Frontal cortex (tissue), 4 donors: ENCODE data around the gene KCNJ2. TPM values are rescaled to one million over a fixed set of nuclear protein-coding genes. Genes with fewer than 3 reads are reported as not detected.

Experiments
- DNase-seq, 2 donors: peaks; one replicate each; pipeline ENCODE4 v3.0.0; 2012; ENCODE audit warnings: low spot score in 2 of 2
- FAIRE-seq: peaks from 2 replicates; lab custom pipeline; 2012; peaks lifted over from hg19 to GRCh38; lab: Jason Lieb, UNC
- total RNA-seq: library from RNA; depleted of rRNA; stranded (reverse); fragments of >200 nt; gene quantifications from one replicate; pipeline ENCODE4 v1.2.3, GENCODE V29; 2014
- donor health status: control.
- donor health status: control.
- donor health status: control.

The KCNJ2 gene
- total RNA-seq, 1 donor from 2014 or later, result 13.5 TPM

DNA sequence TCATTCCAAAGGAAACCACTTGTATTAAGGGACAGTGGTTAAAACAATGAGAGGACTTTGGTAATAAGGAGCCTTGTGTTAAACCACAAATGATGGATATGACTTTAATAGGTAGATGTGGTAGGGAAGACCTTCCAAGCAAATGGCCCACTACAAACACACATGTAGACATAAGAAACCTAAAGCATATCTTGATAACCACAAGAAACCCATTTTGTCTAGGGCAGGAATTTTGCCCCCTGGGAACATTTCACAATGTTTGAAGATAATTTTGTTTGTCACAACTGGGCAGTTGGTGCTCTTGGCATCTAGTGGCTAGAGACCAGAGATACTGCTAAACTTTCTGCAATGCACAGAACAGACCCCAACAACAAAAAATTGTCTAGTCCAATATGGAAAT, 25.8 kb downstream of the KCNJ2 start:
- DNase-seq (no peak), FAIRE-seq (no peak)

DNA sequence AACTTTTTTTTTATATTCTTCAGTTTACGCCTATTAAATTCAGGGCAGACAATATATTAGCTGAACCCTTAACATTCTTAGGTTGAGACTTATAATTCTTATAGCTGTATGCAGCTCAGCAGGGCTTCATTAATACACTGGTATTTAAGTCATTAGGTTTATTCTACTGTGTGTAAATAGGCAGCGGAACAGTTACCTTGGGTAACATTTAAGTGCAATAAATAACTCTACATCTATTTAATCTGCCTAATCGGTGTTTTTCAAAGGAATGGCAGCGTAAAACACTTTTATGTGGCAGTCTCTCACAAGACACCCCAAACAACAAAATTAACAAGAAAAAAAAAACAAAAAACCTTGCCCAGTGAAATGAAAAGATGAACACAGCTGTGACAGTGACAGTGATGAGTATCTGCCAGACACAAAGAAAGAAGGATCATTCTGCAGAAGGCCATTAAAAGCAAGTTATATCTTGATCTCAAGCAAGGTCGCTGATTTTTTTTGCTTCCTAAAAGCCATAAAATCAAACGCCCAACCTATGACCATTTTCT, 32.6 kb downstream of the KCNJ2 start:
- no peak for DNase-seq
- no peak for FAIRE-seq

- FAIRE-seq, result no peak
These were observed 33.5 kb downstream of the KCNJ2 start for GRCh38 chr17:70202840-70203239.

DNA sequence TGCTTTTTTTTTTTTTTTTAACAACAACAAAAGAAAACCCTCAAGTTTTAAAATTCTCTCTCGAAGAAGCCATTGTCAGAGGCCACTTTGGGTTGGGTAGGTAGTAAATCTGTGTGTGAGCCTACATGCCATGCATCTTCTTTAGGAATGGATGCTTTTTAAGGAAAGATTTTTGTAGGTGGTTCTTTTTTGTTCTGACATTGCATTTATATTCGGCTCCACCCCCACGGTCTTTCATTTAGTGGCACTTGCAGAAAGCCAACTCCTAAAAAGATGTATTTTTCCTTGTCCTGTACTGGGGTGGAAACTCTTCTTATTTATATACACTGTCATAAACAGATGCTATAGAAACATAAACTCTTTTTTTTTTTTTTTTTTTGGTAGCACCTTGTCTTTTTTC, 35.1 kb downstream of the KCNJ2 start:
- no peak for FAIRE-seq
- peak in 1 of 2 donors; percentile 9 for DNase-seq

More at GRCh38 chr17:70202840-70203239, 33.5 kb downstream of the KCNJ2 start:
- DNase-seq, result no peak

DNA sequence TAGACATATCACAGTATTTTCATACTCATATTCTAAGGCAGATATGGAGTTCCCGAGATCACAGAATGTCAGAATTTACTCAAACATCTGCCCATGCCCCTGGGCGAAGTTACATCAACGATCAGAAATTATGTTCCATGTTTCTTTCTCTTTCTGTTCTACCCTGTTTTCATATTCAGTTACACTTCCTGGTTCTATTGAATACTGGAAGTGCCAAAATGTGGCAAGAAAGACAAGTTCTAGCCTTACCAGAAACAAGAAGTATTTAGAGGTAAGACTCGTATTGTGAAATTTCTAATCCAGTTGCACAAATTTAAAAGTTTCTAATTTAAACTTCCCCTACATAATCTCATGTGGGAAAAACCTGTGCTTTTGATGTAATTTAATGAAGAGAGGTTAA, 36.1 kb downstream of the KCNJ2 start:
- FAIRE-seq, result no peak
- DNase-seq, result no peak

DNA sequence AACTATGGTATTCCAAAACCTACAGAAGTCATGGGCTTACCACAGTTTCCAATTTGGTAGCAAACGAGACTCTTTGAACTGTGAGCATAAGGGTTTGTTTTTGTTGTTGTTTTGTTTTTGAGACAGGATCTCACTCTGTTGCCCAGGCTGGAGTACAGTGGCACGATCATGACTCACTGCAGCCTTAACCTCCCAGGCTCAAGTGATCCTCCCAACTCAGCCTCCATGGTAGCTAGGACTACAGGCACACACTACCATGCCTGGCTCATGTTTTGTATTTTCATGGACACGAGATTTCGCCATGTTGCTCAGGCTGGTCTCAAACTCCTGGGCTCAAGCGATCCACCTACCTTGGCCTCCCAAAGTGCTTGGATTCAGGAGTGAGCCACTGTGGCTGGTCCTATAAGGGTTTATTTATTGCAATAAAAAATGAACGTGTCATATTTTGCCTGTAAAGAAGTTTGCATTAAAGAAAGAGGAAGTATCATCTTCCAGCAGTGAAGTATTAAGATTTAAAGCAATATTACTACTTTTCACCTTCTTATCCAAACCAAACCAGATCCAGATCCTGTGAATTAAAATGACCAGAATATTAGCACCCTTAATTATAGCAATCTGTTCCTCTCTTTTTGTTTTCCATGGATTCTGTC, 37.2 kb downstream of the KCNJ2 start:
- no peak for DNase-seq
- FAIRE-seq, result no peak

DNA sequence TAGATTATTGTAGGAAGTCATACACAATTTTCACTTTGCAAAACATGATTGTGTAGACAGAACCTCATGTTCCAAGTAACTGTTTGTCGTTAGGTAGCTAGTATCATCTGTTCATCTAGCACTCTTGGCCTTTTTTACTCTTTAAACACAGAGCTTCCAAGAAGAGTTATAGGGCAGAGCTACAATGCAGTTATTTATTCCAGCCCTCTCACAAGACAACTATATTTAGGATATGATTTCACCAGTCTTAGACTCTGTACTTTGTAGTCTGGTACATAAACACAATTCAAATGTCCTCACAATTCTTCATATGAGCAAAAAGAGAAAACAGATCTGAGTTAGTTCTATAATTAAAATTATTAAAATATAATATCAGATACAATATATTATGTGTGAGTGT, 37.9 kb downstream of the KCNJ2 start:
- DNase-seq (no peak), FAIRE-seq (no peak)

- FAIRE-seq (no peak), DNase-seq (no peak)
These were observed 38.9 kb downstream of the KCNJ2 start for GRCh38 chr17:70208080-70208794.

DNA sequence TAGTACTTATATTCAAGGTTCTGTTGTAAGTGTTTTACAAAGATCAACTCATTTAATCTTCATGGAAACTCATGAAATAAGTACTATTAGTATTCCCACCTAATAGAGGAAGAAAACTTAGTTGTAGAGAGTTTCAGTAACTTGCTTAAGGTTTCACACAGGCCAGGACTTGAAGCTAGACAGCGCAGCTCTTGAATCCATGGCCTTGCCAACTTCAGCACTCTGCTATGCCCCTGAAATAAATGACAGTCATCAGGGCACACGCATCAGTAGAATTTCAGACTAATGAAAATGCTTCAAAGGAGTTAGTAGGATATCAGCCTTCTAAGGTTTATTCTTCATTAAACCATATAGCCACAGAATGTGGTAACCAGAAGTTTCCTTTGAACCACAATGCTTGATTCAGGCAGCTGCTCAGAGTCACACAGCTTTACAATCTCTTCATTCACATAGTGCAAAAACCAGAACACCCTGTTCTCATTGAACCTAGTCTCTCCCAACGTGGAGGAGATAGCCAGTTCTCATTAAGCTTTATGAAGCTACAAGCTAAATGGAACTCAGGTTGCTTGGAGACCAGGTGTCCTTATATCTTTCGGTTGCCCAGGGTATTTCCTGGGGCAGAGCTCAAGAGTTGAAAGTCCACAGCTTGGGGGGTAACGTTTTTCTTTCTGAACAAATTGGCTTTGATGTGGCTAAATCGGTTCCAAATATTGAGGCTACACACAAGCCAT, 39.7 kb downstream of the KCNJ2 start:
- FAIRE-seq, result no peak

GRCh38 chr17:70215656-70216055, 46.3 kb downstream of the KCNJ2 start:
- no peak for DNase-seq
- no peak for FAIRE-seq

More for the DNA sequence above, 39.7 kb downstream of the KCNJ2 start:
- no peak for DNase-seq

- DNase-seq (no peak), FAIRE-seq (no peak)
These were observed 48.2 kb downstream of the KCNJ2 start for GRCh38 chr17:70217571-70217970.

DNA sequence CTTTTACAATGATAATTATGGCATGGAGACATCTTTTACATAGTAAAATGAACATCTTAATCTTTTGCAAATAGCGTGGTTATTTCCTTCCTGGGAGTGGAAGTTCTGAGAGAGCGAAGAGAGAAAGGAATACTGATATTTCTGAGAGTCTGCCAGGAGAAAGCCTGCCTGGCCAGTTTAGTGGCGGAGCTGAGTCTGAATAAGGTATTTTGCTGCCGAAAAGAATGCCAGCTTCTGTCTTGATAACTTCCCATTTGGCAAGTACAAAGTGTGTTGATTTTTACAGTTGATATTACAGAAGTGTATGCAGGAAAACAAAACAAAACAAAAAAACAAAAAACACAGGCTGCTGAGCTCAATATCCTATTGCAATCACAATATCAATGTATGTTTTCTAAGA, 55.9 kb downstream of the KCNJ2 start:
- FAIRE-seq (no peak), DNase-seq (no peak)

Other genes starting within 250 kb of the KCNJ2 start
- 6.9 TPM for gene KCNJ16, start 94.3 kb upstream of the KCNJ2 start, total RNA-seq